CD8-positive, alpha-beta memory T cell (primary cell): ENCODE measurements around the gene IFNGR1. TPM values are rescaled to one million over a fixed set of nuclear protein-coding genes. Genes with fewer than 3 reads are reported as not detected.

Source experiments
- CTCF ChIA-PET: fragments of 350-600 bp; sonication (Branson Sonifier 250); formaldehyde crosslinking; loops from one replicate; lab custom pipeline; 2021; ENCODE audit warnings: antibody characterized with exemption; lab: Charles Lee
- POLR2A ChIA-PET: fragments of 350-600 bp; sonication (Branson Sonifier 250); formaldehyde crosslinking; loops from one replicate; lab custom pipeline; 2021; ENCODE audit warnings: antibody characterized with exemption; lab: Charles Lee
- DNase-seq, 5 donors: peaks; one replicate each; pipeline versions ENCODE4 v3.0.0 to v3.0.0-alpha.2; 2020 to 2022; ENCODE audit warnings: mixed read lengths in 1 of 5
- H3K27ac ChIP-seq: one replicate; pipeline ENCODE4 v1.7.0; 2013; ENCODE audit warnings: low read depth, mild to moderate bottlenecking, low read length, moderate library complexity
- H3K27me3 ChIP-seq: 2 replicates; pipeline ENCODE4 v1.7.0; 2013; ENCODE audit warnings: low read length, mild to moderate bottlenecking; ENCODE audit not compliant: insufficient read depth, poor library complexity, severe bottlenecking
- H3K36me3 ChIP-seq: 2 replicates; pipeline ENCODE4 v1.7.0; 2013; ENCODE audit warnings: mild to moderate bottlenecking, low read length, moderate library complexity; ENCODE audit not compliant: insufficient read depth
- H3K4me1 ChIP-seq: 2 replicates; pipeline ENCODE4 v1.7.0; 2013; ENCODE audit warnings: mild to moderate bottlenecking, low read length, moderate library complexity; ENCODE audit not compliant: insufficient read depth
- H3K4me3 ChIP-seq: 2 replicates; pipeline ENCODE4 v1.7.0; 2013; ENCODE audit warnings: mild to moderate bottlenecking, low read length
- H3K9me3 ChIP-seq: 2 replicates; pipeline ENCODE4 v1.7.0; 2013; ENCODE audit warnings: mild to moderate bottlenecking, low read length
- H3K27ac Mint-ChIP-seq, 8 donors: one replicate each; pipeline ENCODE4 v1.8.0; 2020 to 2021; ENCODE audit warnings: mixed read lengths in 8 of 8, mild to moderate bottlenecking in 6 of 8, inconsistent platforms in 3 of 8, moderate library complexity in 3 of 8
- H3K27me3 Mint-ChIP-seq, 2 donors: one replicate each; pipeline ENCODE4 v1.8.0; 2020 to 2021; ENCODE audit warnings: mixed read lengths in 2 of 2, mild to moderate bottlenecking in 1 of 2, moderate library complexity in 1 of 2
- H3K36me3 Mint-ChIP-seq, 3 donors: one replicate each; pipeline ENCODE4 v1.8.0; 2020 to 2021; ENCODE audit warnings: mixed read lengths in 3 of 3, inconsistent platforms in 1 of 3, mild to moderate bottlenecking in 1 of 3
- H3K4me1 Mint-ChIP-seq, 3 donors: one replicate each; pipeline ENCODE4 v1.8.0; 2020 to 2021; ENCODE audit warnings: mixed read lengths in 3 of 3, inconsistent platforms in 1 of 3, mild to moderate bottlenecking in 1 of 3
- H3K4me3 Mint-ChIP-seq, 7 donors: one replicate each; pipeline ENCODE4 v1.8.0; 2020 to 2021; ENCODE audit warnings: mixed read lengths in 7 of 7, mild to moderate bottlenecking in 6 of 7, moderate library complexity in 4 of 7, inconsistent platforms in 2 of 7
- H3K9me3 Mint-ChIP-seq, 5 donors: one replicate each; pipeline ENCODE4 v1.8.0; 2020 to 2022; ENCODE audit warnings: mixed read lengths in 5 of 5, mild to moderate bottlenecking in 3 of 5, moderate library complexity in 2 of 5, inconsistent platforms in 1 of 5
- polyA plus RNA-seq: library from polyadenylated mRNA; unstranded; fragments of 300-500 nt; fragmentation: Illumina TruSeq; gene quantifications from one replicate; pipeline ENCODE4 v1.2.3, GENCODE V29; 2021
- total RNA-seq, 2 experiments: library from RNA; stranded (reverse); gene quantifications; one replicate each; pipeline ENCODE4 v1.2.3, GENCODE V29; 2021

Gene IFNGR1
- total and polyA plus RNA-seq, 3 experiments from 2014 or later, result 18.9 to 80.0 (median 19.9) TPM

- Histone ChIP-seq H3K9me3 (no peaks in the 10 kb centered on the region), H3K27ac (no peak overlapping the region), H3K4me1 (no peaks in the 10 kb centered on the region), H3K36me3 (no peaks in the 10 kb centered on the region), H3K27me3 (no peaks in the 10 kb centered on the region), H3K4me3 (no peak overlapping the region)
- H3K27ac Mint-ChIP-seq, result no peak overlapping the region
- peaks cover 2 to 4% (median 3%) of the 10 kb centered on the region in 3 donors for H3K4me1 Mint-ChIP-seq
- H3K27me3 Mint-ChIP-seq, result peaks cover 0 to 2% of the 10 kb centered on the region in 2 donors
- H3K36me3 Mint-ChIP-seq, result peaks cover 0 to 7% (median 0%) of the 10 kb centered on the region in 3 donors
- H3K9me3 Mint-ChIP-seq, result no peaks in the 10 kb centered on the region
- no peak for DNase-seq
- ChIA-PET POLR2A (no interaction called here), CTCF (interaction anchor here (0.6 to 1.2 kb wide), 2 partner anchors 9 to 17 kb away, joined by 3 to 5 read pairs; no protein-coding TSS in a partner anchor)
- no peak overlapping the region for H3K4me3 Mint-ChIP-seq
These were observed 69.1 kb downstream of the IFNGR1 start for GRCh38 chr6:137150072-137150471.

GRCh38 chr6:137149035-137149393 lies 70.2 kb downstream of the IFNGR1 start:
- no peaks in the 10 kb centered on the region for H3K4me1 ChIP-seq
- no peak overlapping the region for H3K27ac ChIP-seq
- Mint-ChIP-seq H3K27ac (no peak overlapping the region), H3K36me3 (peaks cover 0 to 7% (median 0%) of the 10 kb centered on the region in 3 donors), H3K4me3 (no peak overlapping the region), H3K4me1 (no peaks in the 10 kb centered on the region), H3K9me3 (no peaks in the 10 kb centered on the region), H3K27me3 (peaks cover 0 to 2% of the 10 kb centered on the region in 2 donors)
- H3K27me3 ChIP-seq, result no peaks in the 10 kb centered on the region
- H3K4me3 ChIP-seq, result no peak overlapping the region
- POLR2A ChIA-PET, result no interaction called here
- no peak for DNase-seq
- no peaks in the 10 kb centered on the region for H3K9me3 ChIP-seq
- H3K36me3 ChIP-seq, result no peaks in the 10 kb centered on the region
- CTCF ChIA-PET, result no interaction called here

- no peaks in the 10 kb centered on the region for H3K9me3 ChIP-seq
- H3K27me3 Mint-ChIP-seq, result peaks cover 0 to 2% of the 10 kb centered on the region in 2 donors
- H3K27ac Mint-ChIP-seq, result no peak overlapping the region
- no peaks in the 10 kb centered on the region for H3K27me3 ChIP-seq
- POLR2A ChIA-PET, result no interaction called here
- DNase-seq, result no peak
- no peaks in the 10 kb centered on the region for H3K4me1 ChIP-seq
- no peaks in the 10 kb centered on the region for H3K4me1 Mint-ChIP-seq
- CTCF ChIA-PET, result no interaction called here
- no peaks in the 10 kb centered on the region for H3K36me3 ChIP-seq
- no peak overlapping the region for H3K4me3 Mint-ChIP-seq
- H3K27ac ChIP-seq, result no peak overlapping the region
- H3K9me3 Mint-ChIP-seq, result no peaks in the 10 kb centered on the region
- H3K4me3 ChIP-seq, result no peak overlapping the region
- peaks cover 0 to 7% (median 0%) of the 10 kb centered on the region in 3 donors for H3K36me3 Mint-ChIP-seq
These were observed 70.7 kb downstream of the IFNGR1 start for GRCh38 chr6:137148306-137149034.

Other genes starting within 250 kb of the IFNGR1 start
- gene IL20RA, start 174.4 kb downstream of the IFNGR1 start, total RNA-seq, result not detected
- not detected for gene IL20RA, start 174.4 kb downstream of the IFNGR1 start, polyA plus RNA-seq
- gene IL22RA2, start 45.7 kb downstream of the IFNGR1 start, total RNA-seq, result not detected
- gene IL22RA2, start 45.7 kb downstream of the IFNGR1 start, polyA plus RNA-seq, result not detected